DND-41 (cell line): ENCODE results near the gene FOXD2.

Experiments
- ATAC-seq: fragments of 200-7000 bp; cut with Tn5 transposase; 3 replicates; pipeline ENCODE4 v1.9.1; 2021; ENCODE audit warnings: low read depth; ENCODE audit not compliant: insufficient read depth
- DNase-seq: peaks from one replicate; pipeline ENCODE4 v3.0.0-alpha.2; 2020
- H2AFZ ChIP-seq: 2 replicates; pipeline ENCODE4 v1.6.0; 2012; ENCODE audit warnings: low read depth, low read length
- H3K27ac ChIP-seq: 2 replicates; pipeline ENCODE4 v1.5.1; 2012; ENCODE audit warnings: low read length, inconsistent platforms
- H3K27me3 ChIP-seq: fragments of 200-600 bp; sonication (generic); 2 replicates; pipeline ENCODE4 v1.6.0; 2012; ENCODE audit warnings: low read length, mild to moderate bottlenecking, inconsistent platforms; ENCODE audit not compliant: insufficient read depth, poor library complexity
- H3K36me3 ChIP-seq: 2 replicates; pipeline ENCODE4 v1.5.1; 2012; ENCODE audit warnings: low read length, inconsistent platforms; ENCODE audit not compliant: insufficient read depth
- H3K4me1 ChIP-seq: 2 replicates; pipeline ENCODE4 v1.5.1; 2012; ENCODE audit warnings: mild to moderate bottlenecking, low read length; ENCODE audit not compliant: insufficient read depth
- H3K4me2 ChIP-seq: 2 replicates; pipeline ENCODE4 v1.6.0; 2012; ENCODE audit warnings: mild to moderate bottlenecking, moderate library complexity, low read length, inconsistent platforms; ENCODE audit not compliant: insufficient read depth
- H3K4me3 ChIP-seq, 2 experiments: fragments of 200-600 bp in 1 of 2; shearing (Covaris generic) in 1 of 2; 2 replicates each; pipeline ENCODE4 v1.5.1; 2012 to 2016; ENCODE audit warnings: inconsistent platforms in 2 of 2, low read length in 2 of 2, mild to moderate bottlenecking in 2 of 2, low read depth in 1 of 2, moderate library complexity in 1 of 2
- H3K79me2 ChIP-seq: 2 replicates; pipeline ENCODE4 v1.6.0; 2012; ENCODE audit warnings: low read length, inconsistent platforms; ENCODE audit not compliant: insufficient read depth
- H3K9ac ChIP-seq: 2 replicates; pipeline ENCODE4 v1.6.0; 2012; ENCODE audit warnings: low read depth, mild to moderate bottlenecking, inconsistent platforms, low read length, moderate library complexity
- H3K9me3 ChIP-seq: 2 replicates; pipeline ENCODE4 v1.5.1; 2012; ENCODE audit warnings: low read length, moderate library complexity, mild to moderate bottlenecking, inconsistent platforms; ENCODE audit not compliant: insufficient read depth, severe bottlenecking
- H4K20me1 ChIP-seq: 2 replicates; pipeline ENCODE4 v1.6.0; 2012; ENCODE audit warnings: low read length; ENCODE audit not compliant: insufficient read depth
- EZH2 ChIP-seq: IDR thresholded peaks from 3 replicates; pipeline ENCODE4 v1.6.1; 2012; ENCODE audit warnings: borderline replicate concordance, low read depth, mild to moderate bottlenecking, moderate library complexity, low read length, inconsistent platforms; ENCODE audit not compliant: severe bottlenecking
- TF ChIP-seq, protein P1 (sequence below): IDR thresholded peaks from 2 replicates; pipeline ENCODE4 v1.5.1; 2012; ENCODE audit warnings: borderline replicate concordance, low read length, moderate library complexity, mild to moderate bottlenecking; ENCODE audit not compliant: poor library complexity, severe bottlenecking; ENCODE audit errors: extremely low read depth

Gene FOXD2

GRCh38 chr1:47396671-47397196 is 41.1 kb upstream of the FOXD2 start:
- Histone ChIP-seq H3K4me3 (no peak overlapping the region), H3K4me2 (no peak overlapping the region), H4K20me1 (no peaks in the 10 kb centered on the region), H3K36me3 (no peaks in the 10 kb centered on the region), H3K27me3 (no peaks in the 10 kb centered on the region), H3K4me1 (no peaks in the 10 kb centered on the region), H3K9ac (no peak overlapping the region), H3K79me2 (no peaks in the 10 kb centered on the region), H3K27ac (no peak overlapping the region), H3K9me3 (no peaks in the 10 kb centered on the region), H2AFZ (no peak overlapping the region)
- no peak for DNase-seq
- no peak for ATAC-seq
- TF ChIP-seq, protein P1, sequence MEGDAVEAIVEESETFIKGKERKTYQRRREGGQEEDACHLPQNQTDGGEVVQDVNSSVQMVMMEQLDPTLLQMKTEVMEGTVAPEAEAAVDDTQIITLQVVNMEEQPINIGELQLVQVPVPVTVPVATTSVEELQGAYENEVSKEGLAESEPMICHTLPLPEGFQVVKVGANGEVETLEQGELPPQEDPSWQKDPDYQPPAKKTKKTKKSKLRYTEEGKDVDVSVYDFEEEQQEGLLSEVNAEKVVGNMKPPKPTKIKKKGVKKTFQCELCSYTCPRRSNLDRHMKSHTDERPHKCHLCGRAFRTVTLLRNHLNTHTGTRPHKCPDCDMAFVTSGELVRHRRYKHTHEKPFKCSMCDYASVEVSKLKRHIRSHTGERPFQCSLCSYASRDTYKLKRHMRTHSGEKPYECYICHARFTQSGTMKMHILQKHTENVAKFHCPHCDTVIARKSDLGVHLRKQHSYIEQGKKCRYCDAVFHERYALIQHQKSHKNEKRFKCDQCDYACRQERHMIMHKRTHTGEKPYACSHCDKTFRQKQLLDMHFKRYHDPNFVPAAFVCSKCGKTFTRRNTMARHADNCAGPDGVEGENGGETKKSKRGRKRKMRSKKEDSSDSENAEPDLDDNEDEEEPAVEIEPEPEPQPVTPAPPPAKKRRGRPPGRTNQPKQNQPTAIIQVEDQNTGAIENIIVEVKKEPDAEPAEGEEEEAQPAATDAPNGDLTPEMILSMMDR: no peak
- TF ChIP-seq EZH2: no peak

DNA sequence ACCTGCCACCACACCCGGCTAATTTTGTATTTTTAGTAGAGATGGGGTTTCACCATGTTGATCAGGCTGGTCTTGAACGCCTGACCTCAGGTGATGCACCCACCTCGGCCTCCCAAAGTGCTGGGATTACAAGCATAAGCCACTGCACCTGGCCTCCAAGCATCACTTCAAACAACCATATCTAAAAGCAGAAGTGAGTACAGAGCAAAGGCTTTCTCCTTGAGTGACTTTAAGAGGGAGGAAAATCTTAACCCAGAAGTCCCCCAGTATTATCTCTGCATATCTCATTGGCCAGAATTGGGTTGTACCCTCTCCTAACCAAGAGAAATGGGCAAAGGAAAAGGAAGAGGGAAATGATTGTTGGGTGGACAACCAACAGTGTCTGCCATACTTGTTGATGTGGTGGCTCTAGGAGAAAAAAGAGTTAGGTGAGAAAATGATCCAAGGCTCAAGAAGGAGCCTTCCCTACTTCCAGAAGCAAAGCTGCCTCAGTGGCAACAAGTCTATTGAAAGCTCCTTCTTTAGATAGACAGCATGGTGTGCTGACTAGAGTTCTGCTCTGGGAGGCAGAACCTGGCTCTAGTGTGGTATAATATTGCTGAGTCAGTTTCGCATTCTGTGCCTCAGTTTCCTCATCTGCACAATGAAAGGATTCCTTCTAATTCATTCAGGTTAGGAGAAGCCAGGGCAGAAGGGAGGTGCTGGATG is 38.6 kb upstream of the FOXD2 start:
- Histone ChIP-seq H3K4me3 (no peak overlapping the region), H3K27ac (no peak overlapping the region), H2AFZ (no peak overlapping the region), H3K27me3 (no peaks in the 10 kb centered on the region), H4K20me1 (no peaks in the 10 kb centered on the region), H3K36me3 (no peaks in the 10 kb centered on the region), H3K9me3 (no peaks in the 10 kb centered on the region), H3K9ac (no peak overlapping the region), H3K79me2 (no peaks in the 10 kb centered on the region), H3K4me2 (no peak overlapping the region), H3K4me1 (no peaks in the 10 kb centered on the region)
- DNase-seq (no peak), ATAC-seq (no peak)
- TF ChIP-seq, protein P1: no peak
- TF ChIP-seq EZH2: no peak

GRCh38 chr1:47399846-47400155 is 38.0 kb upstream of the FOXD2 start:
- Histone ChIP-seq H3K79me2 (no peaks in the 10 kb centered on the region), H3K27me3 (no peaks in the 10 kb centered on the region), H3K27ac (no peak overlapping the region), H3K36me3 (no peaks in the 10 kb centered on the region), H3K4me3 (no peak overlapping the region), H3K4me1 (no peaks in the 10 kb centered on the region), H3K4me2 (no peak overlapping the region), H3K9me3 (no peaks in the 10 kb centered on the region), H2AFZ (no peak overlapping the region), H4K20me1 (no peaks in the 10 kb centered on the region), H3K9ac (no peak overlapping the region)
- DNase-seq: no peak
- TF ChIP-seq, protein P1: no peak
- no peak for TF ChIP-seq EZH2
- ATAC-seq: no peak

DNA sequence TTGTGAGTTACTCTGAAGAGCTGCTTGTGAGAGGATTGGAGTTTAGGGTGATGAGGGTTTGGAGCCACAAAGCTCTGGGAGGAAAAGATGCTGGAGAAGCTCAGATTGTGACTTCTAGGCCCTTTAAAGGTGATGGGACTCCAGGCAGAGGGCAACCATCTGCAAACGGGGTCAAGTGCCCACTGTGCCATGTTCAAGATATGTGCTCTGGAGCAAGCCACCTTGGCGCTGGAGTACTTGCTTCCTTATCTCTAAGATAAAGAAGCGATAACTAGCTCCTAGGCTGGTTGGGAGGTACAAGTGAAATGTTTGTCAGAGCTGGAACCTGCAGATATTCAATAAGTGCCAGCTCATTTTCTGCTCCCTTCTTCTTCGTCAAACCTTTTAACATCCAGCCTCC is 36.1 kb upstream of the FOXD2 start:
- no peaks in the 10 kb centered on the region for H3K9me3 ChIP-seq
- TF ChIP-seq EZH2: no peak
- TF ChIP-seq, protein P1: no peak
- no peaks in the 10 kb centered on the region for H4K20me1 ChIP-seq
- DNase-seq (no peak), ATAC-seq (no peak)
- H3K4me1 ChIP-seq: no peaks in the 10 kb centered on the region
- H3K4me3 ChIP-seq: no peak overlapping the region
- H3K27me3 ChIP-seq: no peaks in the 10 kb centered on the region
- no peaks in the 10 kb centered on the region for H3K36me3 ChIP-seq
- no peak overlapping the region for H3K27ac ChIP-seq
- no peaks in the 10 kb centered on the region for H3K79me2 ChIP-seq
- H2AFZ ChIP-seq: no peak overlapping the region
- no peak overlapping the region for H3K4me2 ChIP-seq
- H3K9ac ChIP-seq: no peak overlapping the region
